ENCODE data around the gene SORBS2.

SORBS2 gene

GRCh38 chr4:185841451-185841850, 29.5 kb upstream of the SORBS2 start:
- no peak overlapping the region for H3K27ac ChIP-seq
- no peak overlapping the region for H3K9ac ChIP-seq
- no peaks in the 10 kb centered on the region for H3K27me3 ChIP-seq (ENCODE audit: control insufficient read depth, insufficient read depth, low read length)
- H3K9me3 ChIP-seq (ENCODE audit: control insufficient read depth, low read length) = no peaks in the 10 kb centered on the region
- H3K4me3 ChIP-seq (ENCODE audit: low read depth, low read length) = no peak overlapping the region
- TF ChIP-seq CTCF (IDR thresholded peaks at IDR 0.05) = no peak
- no peaks in the 10 kb centered on the region for H3K79me2 ChIP-seq
- H3K36me3 ChIP-seq (ENCODE audit: control insufficient read depth, insufficient read depth, low read length) = no peaks in the 10 kb centered on the region
- no peak overlapping the region for H3K4me2 ChIP-seq (ENCODE audit: low read length)
- H2AFZ ChIP-seq = no peak overlapping the region
- H3K4me1 ChIP-seq = no peaks in the 10 kb centered on the region

DNA sequence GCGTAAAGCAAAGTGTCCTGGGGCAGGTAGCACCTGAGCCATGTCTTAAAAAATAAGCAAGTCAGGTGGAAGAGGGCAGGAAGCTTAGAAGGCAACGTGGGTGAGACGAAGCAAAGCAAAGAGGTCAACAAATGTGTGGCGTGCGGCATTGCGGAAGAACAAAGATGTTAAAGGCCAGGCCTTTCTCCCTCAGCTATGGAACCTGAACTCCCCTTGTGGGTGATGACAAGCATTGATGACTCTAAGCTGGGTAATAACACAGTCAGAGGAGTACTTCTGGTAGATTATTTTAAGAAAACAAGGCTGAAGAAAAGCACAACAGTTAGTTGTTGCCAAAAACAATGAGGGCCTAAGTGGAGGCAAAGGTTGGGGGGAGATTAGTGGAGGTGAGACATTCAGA, 29.0 kb upstream of the SORBS2 start:
- no peak for TF ChIP-seq CTCF (IDR thresholded peaks at IDR 0.05)
- H3K27me3 ChIP-seq (ENCODE audit: control insufficient read depth, insufficient read depth, low read length) = no peaks in the 10 kb centered on the region
- H3K9ac ChIP-seq = no peak overlapping the region
- no peak overlapping the region for H3K4me3 ChIP-seq (ENCODE audit: low read depth, low read length)
- H3K36me3 ChIP-seq (ENCODE audit: control insufficient read depth, insufficient read depth, low read length) = no peaks in the 10 kb centered on the region
- no peak overlapping the region for H3K4me2 ChIP-seq (ENCODE audit: low read length)
- H3K27ac ChIP-seq = no peak overlapping the region
- no peaks in the 10 kb centered on the region for H3K4me1 ChIP-seq
- no peaks in the 10 kb centered on the region for H3K79me2 ChIP-seq
- no peaks in the 10 kb centered on the region for H3K9me3 ChIP-seq (ENCODE audit: control insufficient read depth, low read length)
- no peak overlapping the region for H2AFZ ChIP-seq

DNA sequence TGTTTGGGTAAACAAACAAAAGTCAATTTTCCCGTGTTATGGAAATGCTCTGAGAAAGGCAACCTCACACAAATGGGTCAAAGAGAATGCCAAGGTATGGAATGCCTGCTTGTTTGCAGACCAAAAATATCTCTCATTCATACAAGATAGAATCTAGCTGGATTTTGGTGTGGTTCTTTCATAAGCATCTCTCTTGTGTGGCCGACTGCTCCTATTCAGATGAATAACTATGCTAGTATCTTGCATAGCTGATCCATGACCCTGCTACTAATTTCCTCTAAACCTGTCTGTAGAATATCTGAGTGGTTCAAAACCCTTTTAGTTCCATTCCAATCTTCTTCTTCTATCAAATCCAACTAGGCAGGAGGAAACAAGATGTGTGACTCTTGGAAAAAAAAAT, 28.2 kb upstream of the SORBS2 start:
- Histone ChIP-seq H3K4me3 (ENCODE audit: low read depth, low read length) (no peak overlapping the region), H3K79me2 (no peaks in the 10 kb centered on the region), H3K36me3 (ENCODE audit: control insufficient read depth, insufficient read depth, low read length) (no peaks in the 10 kb centered on the region), H3K9ac (no peak overlapping the region), H3K4me2 (ENCODE audit: low read length) (no peak overlapping the region), H3K9me3 (ENCODE audit: control insufficient read depth, low read length) (no peaks in the 10 kb centered on the region), H3K27ac (no peak overlapping the region), H3K4me1 (no peaks in the 10 kb centered on the region), H3K27me3 (ENCODE audit: control insufficient read depth, insufficient read depth, low read length) (no peaks in the 10 kb centered on the region), H2AFZ (no peak overlapping the region)
- no peak for TF ChIP-seq CTCF (IDR thresholded peaks at IDR 0.05)

DNA sequence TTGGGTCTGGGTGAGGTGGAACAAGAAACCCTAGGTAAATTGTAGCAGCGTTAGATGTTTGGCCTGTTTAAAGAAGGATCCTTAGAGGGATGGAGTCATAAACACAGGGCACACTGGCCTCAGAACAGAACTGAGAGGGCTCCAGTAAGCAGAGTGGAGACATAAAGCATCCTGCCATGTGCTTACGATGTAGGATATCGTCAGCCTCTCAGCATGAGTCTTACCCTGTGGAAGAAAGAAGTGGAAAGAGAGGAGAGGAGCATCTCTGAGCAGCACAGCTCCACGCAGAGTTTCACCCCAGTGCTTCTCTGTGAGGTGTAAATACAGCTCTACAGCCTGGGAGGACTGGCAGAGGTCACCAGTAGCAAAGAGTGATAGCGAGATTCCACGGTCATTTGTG, 27.8 kb upstream of the SORBS2 start:
- no peaks in the 10 kb centered on the region for H3K9me3 ChIP-seq (ENCODE audit: control insufficient read depth, low read length)
- H3K4me2 ChIP-seq (ENCODE audit: low read length) = no peak overlapping the region
- H2AFZ ChIP-seq = no peak overlapping the region
- no peaks in the 10 kb centered on the region for H3K27me3 ChIP-seq (ENCODE audit: control insufficient read depth, insufficient read depth, low read length)
- H3K79me2 ChIP-seq = no peaks in the 10 kb centered on the region
- no peak for TF ChIP-seq CTCF (IDR thresholded peaks at IDR 0.05)
- H3K27ac ChIP-seq = no peak overlapping the region
- H3K4me1 ChIP-seq = no peaks in the 10 kb centered on the region
- H3K36me3 ChIP-seq (ENCODE audit: control insufficient read depth, insufficient read depth, low read length) = no peaks in the 10 kb centered on the region
- H3K9ac ChIP-seq = no peak overlapping the region
- no peak overlapping the region for H3K4me3 ChIP-seq (ENCODE audit: low read depth, low read length)

DNA sequence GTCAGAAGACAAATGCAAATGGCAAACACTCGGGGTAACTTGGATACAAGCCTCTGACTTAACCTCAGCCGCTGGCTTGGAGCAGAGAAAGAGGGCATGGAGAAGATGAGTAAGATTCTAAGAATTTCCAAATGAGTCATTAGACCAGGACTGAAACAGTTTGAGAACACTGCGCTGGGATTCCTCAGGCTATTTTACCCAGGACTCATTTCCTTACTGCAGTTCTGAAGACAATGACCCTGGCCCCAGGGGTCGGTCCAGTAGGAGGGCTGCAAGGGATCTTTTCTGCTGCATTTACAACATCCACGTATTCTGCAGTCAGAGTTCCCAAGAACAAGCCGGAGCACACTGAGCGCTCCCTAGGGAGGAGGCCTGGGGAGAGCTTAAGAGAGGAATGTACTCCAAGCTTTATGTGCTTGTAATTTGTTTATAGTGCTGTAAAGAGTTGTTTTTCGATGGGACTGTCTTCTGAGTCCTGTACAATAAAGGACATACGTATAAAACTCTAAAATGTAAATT, 27.3 kb upstream of the SORBS2 start:
- no peaks in the 10 kb centered on the region for H3K27me3 ChIP-seq (ENCODE audit: control insufficient read depth, insufficient read depth, low read length)
- no peak overlapping the region for H2AFZ ChIP-seq
- no peak overlapping the region for H3K27ac ChIP-seq
- H3K9me3 ChIP-seq (ENCODE audit: control insufficient read depth, low read length) = no peaks in the 10 kb centered on the region
- no peak overlapping the region for H3K4me3 ChIP-seq (ENCODE audit: low read depth, low read length)
- no peaks in the 10 kb centered on the region for H3K4me1 ChIP-seq
- no peaks in the 10 kb centered on the region for H3K79me2 ChIP-seq
- TF ChIP-seq CTCF (IDR thresholded peaks at IDR 0.05) = no peak
- H3K9ac ChIP-seq = no peak overlapping the region
- no peak overlapping the region for H3K4me2 ChIP-seq (ENCODE audit: low read length)
- H3K36me3 ChIP-seq (ENCODE audit: control insufficient read depth, insufficient read depth, low read length) = no peaks in the 10 kb centered on the region
